Dermis microvascular lymphatic vessel endothelial cell (primary cell): ENCODE results near the gene SDF4. TPM values are rescaled to one million over a fixed set of nuclear protein-coding genes. Genes with fewer than 3 reads are reported as not detected.

ENCODE experiments used
- DNase-seq, 2 donors: peaks; one replicate each; pipeline versions ENCODE4 v3.0.0 to v3.0.0-alpha.2; 2010; ENCODE audit warnings: low read depth in 2 of 2
- total RNA-seq: library from RNA; depleted of rRNA; stranded (reverse); fragments of >200 nt; gene quantifications from 2 replicates; pipeline ENCODE4 v1.2.1, GENCODE V29; 2014

Gene SDF4
- total RNA-seq, 1 donor from 2014 or later: 70.0 TPM

DNA sequence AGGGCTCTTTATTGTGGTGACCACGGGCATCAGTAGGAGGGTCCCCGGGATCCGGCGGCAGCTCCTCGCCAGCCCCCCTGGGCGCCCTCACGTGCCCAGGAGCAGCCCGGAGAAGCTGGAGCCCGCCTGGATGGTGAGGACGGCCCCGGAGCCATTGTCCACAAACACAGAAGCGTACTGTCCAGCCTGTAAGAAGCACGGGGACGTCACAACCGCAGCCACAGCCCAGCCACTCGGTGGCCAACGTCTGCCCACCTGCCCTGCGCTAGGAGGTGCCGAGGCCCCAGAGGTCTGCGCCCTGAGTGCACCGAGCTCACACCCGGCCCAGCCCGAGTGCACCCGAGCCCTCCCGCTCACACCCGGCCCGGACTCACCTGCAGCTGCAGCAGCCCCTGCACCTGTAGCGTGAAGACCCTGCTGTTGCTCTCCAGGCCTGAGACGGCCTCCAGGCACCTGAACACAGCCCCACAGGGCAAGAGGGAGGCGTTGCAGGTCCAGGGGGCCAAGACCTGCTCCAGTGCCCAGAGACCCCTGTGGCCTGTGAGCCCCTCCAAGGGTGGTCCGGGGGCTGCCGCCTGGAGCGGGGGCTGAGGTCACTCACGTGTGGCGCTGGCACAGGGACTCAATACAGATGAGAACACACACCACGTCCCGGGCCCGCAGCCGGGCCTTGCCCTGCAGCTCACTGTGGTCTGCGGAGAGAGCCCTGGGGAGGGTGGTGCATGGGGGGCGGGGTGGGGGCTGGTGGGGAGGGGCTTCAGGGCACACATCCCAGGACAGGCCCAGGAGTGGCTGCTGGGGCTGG lies 10.9 kb upstream of the SDF4 start:
- DNase-seq: no peak

DNA sequence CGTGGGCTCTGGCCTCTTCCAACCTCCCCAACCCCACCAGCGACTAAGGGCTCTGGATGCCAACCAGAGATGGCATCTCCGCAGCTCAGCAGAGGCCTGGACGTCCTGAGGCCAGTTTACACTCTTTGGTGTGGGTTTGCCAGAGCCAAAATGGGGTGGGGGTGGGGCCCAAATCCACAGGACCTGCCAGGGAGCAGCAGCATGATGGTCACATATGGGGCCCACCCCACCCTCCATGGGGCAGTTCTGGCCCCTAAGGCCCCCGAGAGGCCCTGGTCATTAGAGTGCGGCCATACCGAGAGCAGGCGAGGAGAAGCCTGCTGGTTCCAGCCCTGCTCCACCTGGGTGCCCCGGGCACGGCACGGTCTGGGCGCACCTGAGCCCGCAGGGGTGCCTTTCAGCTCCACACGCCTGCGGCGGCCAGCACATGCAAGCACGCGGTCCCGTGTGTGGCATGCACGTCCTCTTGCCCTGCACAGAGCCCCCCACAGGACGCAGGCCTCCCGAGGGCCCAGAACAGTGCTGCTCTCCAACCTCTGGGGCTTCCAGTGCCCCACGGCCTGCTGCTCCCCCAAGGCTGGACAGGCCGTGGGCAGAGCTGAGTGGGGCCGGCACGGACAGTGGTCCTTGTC lies 9.9 kb upstream of the SDF4 start:
- DNase-seq: no peak

DNA sequence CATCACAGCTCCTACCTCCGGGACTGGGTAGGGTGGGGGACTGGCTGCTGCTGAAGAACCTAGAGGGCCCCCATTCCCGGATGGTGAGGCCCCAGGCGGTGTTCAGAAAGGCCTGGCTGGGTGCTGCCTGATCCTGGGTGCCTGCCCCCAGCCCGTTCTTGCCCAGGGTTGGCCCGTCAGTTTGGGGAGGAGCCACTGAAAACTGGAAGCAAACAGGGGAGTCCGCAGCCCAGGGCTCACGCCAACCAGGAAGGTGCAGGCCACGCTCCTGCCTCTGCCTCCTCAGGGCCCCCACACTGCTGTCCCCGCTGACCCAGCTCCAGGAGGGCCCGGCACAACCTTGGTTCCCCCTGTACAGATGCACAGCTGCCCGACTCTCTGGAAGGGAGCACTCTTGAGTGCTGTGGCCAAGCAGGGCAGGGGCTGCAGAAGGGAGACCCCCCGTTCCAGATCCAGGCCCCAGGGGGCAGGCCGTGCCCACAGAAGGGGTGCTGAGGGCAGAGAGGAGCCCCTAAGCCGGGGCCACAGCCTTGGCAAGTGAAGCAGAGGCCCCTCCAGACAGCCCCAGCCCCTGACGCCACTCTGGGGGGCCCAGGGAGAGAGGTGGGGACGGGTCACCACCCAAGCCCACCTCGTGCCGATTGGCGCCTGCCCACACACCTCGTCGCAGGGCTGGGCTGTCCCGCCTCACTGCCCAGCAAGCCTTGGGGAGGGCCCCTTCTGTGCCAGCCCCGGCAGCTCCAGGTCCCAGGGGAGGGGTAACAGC lies 9.2 kb upstream of the SDF4 start:
- no peak for DNase-seq

DNA sequence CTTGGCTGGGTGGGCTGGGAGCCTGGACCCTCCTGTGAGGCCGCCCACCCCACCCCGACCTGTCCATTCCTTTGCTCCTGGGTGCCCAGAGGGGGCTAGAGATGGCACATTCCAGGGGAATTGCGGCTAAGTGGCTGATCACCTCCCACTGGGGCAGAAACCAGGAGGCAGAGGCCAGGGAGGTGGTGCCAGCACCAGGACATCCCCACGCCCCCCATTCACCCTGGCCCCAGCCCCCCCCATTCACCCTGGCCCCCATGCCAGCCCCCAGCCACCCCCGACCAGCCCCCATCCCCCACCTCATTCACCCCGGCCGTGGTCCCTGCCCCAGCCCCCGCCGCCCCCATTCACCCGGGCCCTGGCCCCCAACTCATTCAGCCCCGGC lies 8.5 kb upstream of the SDF4 start:
- DNase-seq: no peak

DNA sequence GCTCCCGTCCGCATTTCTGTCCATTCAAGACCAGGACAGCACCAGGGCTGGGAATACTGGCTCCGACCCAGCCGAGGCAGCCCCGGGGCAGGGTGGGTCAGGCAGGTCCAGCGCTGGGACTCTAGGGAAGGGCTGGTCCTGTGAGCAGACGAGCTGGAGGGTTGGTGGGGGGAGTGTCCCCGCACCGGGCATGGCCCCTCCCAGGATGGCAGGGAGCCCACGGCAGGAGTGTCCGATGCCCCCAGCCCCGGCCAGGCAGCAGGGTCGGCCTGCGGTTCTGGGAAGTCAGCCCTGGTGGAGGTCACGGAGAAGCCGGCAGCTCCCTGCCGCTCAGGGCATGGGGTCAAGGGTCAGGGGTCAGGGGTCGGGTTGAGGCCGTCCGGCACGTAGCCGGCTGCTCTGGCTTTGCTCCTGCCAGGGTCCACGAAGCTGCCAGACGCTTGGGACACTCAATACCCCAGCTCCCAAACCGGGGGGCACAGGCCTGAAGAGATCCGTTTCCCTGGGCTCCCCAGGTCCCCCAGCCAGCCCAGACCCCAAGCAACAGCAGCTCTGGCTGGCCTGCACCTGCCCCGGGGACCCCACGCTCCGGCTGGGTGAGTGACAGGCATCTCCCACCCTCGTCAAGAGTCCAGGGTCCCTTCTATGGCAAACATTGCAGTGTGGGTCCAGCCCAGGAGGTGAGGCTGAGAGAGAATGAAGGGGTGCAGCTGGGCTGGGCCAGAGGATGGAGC lies 8.0 kb upstream of the SDF4 start:
- DNase-seq: no peak

DNA sequence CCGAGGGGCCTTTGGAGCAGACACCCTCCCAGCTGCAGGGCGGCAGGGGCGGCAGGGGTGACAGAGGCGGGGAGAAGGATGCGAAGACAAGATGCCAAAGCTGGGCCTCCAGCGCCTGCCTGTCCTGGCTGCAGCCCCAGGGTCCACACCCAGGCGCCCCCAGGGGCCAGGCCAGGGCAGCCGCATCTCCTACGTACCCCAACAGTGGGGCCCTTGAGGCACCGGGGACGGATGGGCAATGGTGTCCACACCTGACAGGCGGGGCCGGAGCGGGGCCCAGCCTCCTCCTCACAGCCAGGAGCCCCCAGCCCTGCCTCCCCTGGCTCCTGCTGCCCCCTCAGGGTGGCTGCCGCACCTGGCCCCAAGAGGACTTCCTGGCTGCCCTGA lies 7.4 kb upstream of the SDF4 start:
- DNase-seq: no peak

DNA sequence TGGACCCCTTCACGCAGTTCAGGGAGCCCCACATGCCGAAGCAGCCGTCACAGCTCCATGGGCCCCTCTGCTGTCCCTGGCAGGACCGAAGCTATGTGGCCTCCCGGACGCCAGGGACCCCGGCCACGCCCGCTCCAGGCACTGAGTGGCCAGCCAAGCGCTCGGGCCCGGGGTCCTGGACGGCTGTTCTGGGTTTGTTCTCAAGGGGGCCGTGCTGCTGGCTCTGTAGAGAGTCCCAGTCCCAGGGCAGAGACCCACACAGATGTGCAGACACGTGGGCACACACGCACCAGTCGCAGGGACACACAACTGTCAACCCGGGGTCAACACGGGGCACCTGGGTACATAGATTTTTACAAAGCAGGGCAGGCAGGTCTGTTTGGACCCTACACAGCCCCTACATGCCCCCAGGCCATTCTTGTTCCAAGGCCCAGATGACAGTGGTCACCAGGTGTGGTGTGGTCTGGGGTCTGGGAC lies 6.9 kb upstream of the SDF4 start:
- DNase-seq: no peak

DNA sequence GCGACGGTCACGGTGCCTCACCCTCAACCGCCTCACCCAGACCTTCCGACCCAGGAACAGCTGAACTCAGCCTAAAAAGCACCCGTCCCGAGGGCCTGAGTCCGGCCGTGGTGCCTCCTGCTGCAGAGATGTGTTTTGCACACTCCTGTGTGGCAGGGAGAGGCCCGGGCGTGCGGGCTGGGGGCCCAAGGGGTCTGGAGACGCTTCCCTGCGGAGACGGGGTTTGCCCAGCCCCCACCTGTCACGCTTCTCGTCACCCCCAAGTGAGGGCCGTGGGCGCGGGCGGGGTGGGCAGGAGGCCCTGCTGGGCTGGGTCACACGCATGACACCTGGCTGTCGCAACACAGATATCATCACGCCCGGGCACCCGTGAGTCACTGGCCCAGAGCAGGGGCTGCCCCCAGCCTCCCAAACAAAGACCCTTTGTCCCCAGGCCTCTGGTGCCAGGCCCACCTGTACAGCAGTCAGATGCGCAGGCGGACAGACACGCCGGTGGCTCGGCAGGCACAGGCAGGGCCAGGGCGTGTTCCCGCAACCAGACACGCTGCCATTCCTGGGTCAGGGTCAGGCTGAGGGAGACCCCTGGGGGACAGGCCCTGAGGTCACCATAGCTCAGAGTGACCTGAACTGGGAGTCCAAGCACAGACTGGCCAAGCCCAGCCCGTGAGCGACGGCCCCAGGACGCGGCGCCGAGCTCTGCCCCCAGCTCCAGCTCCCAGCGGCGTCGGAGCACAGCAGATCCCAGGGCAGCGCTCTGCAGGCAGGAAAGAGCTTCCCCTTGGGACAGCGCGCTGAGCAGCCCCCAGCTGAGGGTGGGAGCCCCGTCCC lies 6.3 kb upstream of the SDF4 start:
- no peak for DNase-seq

DNA sequence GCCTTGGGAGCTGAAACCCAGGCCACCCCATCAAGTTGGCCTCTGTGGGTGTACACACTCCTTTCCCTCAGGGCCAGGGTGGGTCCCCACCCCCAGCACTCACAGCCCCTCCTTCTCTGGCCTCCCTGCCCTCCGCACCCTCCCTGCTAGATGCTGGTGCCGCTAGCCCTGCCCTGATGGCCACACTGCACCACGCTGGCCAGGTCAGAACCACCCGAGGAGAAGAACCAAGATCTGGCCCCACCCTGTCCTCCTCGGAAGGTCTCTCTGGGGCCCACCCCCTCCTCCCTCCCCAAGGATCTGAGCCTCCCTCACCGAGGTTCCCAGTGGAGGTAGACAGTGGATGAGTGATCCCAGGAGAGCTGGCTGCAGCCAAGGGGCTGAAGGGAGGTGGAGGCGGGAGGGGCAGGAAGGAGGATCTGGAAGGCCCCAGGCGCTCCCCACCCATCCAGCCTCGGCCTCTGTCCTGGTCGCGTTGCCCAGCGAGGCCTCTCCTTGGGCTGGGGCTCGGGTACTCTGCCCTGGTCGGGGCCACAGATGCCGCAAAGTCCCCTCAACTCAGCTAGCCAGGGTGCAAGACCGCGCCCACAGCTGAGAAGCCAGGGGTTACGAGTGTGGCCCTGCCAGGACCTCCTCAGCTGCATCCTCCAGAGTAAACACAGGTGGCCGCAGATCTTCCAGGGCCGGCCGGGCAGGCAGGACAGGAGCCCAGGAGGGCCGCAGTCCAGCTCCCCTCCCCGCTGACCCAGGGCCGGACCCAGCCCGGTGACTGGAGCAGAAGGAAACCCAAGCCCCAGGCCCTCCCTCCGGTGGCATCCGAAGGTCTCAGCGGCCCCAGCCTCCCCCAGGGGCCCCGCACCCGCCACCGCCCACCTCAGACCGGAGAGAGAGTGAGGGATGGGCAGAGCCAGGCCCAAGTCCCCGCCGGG lies 5.4 kb upstream of the SDF4 start:
- DNase-seq: no peak

DNA sequence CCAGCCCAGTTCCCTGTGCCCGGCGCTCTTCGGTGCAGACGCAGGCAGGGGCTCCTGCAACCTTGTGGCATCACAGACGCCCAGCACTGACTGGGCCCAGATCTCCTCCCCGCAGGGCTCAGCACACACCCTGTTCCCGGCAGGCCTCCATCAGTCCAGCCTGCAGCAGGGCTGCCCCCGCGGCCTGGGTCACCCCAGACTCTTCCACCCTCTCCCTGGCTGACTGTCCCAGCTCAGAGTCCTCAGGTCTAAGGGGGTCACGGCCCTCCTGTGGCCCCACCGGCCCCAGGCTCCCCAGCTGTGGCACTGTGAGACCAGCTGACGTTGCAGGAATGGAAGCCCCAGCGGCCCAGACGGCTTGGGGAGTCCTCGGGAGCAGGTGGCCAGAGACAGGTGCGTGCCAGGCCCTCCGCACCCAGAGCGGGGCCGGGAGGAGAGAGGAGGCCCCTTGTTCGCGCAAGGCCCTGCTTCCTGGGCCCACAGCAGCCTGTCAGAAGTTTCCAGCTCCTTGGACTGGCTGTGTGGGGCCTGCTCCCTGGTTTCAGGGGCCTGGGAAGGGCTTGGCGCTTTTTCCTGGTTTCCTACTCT lies 4.5 kb upstream of the SDF4 start:
- no peak for DNase-seq

DNA sequence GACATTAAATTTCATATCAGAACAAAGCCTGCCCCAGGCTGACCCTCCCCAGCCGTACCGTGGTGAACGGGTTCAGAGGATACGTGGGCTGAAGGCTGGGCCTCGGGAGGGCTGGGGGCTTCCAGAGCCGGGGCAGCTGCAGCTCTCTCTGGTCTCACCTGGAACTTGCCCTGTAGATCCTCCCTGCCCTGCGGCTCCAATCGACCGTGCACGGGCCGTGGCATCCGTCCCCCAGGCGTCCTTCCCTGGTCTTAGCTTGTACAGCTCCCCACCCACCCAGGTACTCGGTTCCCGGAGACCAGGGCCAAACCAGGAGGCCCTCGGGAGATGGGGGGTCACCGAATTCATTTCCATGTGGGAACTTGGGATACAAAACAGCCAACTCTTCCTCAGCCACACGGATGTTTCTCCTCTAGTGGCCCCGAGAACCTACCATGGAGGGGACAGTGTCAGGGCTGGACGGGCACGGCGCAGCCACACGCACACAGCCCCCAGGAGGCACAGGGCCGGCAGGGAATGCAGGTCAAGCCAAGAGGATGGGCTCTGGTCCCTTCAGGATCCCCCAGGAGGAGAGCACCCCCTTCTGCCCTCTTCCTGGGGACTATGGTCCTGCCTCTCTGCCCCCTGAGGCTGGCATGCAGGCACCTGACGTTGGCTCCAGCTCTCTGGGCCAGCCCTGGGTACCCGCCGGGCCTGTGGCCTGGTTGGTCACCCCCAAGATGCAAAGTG lies 3.4 kb upstream of the SDF4 start:
- DNase-seq: no peak

DNA sequence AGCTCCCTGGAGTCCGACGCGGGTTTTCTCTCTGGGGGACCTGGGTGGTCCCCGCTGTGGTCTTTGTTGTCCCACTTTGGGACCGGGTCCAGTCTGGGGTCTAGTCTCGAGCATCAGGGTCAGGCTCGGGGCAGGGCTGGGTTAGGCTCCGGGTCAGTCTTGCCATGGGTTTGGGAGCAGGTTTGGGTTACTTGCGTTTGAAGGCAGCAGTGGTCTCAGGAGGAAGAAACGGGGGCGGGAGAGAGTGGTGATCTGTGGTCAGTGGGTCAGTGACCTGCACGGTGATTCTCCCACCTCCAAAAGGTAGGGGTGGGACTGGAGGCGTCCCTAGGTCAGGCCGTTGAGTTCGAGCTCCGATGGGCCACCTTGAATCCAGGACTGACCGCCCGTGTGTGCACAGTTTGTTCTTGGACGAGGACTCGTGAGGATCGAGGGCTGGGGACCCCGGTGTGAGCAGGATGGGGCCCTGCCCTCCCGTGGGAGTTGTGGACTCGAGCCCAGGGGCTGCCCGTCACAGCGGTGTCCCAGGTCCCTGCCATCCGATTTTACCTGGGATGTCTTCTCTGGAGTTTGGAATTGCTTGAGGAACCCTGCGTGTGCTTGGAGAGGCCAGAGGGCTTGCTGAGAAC lies 2.5 kb upstream of the SDF4 start:
- DNase-seq: no peak

DNA sequence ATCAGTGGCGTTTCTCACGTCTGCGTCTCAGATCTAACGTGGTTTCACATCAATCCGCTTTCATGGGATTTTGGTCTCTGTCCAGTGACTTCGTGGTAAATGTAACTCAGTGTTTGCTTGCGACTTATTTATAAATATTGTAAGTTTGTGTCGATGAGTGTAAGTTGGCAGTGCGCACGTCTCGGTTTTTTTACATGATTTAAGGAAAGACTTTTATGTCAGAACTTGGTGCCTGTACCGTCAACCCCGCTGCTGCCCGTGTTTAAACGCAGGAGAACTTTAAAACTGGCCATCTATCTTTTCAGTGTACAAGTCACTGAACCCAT lies 1.7 kb upstream of the SDF4 start:
- DNase-seq: no peak

DNA sequence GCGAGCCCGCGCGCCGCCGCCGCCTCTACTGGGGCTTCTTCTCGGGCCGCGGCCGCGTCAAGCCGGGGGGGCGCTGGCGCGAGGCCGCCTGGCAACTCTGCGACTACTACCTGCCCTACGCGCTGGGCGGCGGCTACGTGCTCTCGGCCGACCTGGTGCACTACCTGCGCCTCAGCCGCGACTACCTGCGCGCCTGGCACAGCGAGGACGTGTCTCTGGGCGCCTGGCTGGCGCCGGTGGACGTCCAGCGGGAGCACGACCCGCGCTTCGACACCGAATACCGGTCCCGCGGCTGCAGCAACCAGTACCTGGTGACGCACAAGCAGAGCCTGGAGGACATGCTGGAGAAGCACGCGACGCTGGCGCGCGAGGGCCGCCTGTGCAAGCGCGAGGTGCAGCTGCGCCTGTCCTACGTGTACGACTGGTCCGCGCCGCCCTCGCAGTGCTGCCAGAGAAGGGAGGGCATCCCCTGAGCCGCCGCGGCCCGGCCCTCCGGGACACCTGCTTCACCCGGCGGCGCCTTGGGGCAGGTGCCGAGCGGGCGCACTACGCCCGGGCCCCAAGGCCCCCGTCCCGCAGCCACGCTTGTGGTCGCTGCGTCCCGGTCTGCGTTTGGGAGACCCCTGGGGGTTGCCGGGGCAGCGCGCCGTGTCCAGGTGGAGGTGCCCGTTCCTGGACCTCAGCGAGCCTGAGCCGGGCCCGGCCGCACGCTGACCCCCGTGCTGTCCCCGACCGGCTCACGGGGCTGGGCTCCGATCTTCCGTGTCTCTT lies 1.2 kb upstream of the SDF4 start:
- DNase-seq: no peak

DNA sequence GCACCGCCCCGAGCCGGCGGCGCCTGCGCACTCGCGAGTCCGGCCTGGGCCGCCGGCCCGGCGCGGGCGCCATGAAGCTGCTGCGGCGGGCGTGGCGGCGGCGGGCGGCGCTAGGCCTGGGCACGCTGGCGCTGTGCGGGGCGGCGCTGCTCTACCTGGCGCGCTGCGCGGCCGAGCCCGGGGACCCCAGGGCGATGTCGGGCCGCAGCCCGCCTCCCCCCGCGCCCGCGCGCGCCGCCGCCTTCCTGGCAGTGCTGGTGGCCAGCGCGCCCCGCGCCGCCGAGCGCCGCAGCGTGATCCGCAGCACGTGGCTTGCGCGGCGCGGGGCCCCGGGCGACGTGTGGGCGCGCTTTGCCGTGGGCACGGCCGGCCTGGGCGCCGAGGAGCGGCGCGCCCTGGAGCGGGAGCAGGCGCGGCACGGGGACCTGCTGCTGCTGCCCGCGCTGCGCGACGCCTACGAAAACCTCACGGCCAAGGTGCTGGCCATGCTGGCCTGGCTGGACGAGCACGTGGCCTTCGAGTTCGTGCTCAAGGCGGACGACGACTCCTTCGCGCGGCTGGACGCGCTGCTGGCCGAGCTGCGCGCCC lies 501 bp upstream of the SDF4 start, which contains the start of gene B3GALT6:
B3GALT6 (plus strand) TSS at position 30 of the 588 bp plus-strand sequence; CDS start at position 72, 42 bp downstream.
- DNase-seq: no peak

DNA sequence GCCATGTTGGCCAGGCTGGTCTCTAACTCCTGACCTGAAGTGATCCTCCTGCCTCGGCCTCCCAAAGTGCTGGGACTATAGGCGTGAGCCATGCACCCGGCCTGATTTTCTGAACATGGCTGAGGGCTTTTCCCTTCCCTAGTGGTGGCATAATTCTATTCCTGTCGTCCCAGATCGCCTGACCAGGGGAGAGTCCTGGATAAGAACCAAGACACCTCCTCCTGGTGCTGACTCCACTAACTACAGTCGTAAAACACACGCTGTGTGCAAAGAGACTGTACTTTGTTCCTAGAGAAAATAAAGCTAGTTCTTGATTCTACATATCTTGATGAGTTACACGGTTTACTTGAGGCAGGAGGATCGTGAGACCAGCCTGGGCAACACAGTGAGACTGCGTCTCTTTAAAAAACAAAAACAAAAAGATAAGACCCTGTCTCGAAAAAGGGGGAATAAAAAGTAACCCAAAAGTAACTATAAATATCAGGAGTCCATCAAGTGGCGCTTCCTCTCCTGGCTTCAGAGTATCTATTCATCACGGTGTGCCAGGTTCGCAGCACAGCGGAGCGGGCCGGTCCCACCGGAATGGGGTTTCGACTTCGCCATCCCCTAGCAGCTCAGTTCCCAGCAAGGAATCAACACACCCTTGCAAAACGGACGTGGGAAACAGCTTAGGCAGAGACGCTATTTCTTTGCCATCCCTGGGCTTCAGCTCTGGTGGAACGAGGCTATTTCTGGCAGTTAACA lies 973 bp downstream of the SDF4 start:
- DNase-seq: peak; percentile 64 to 77
